Type B pancreatic cell (in vitro differentiated cells): ENCODE results near the gene GMNC. TPM values are rescaled to one million over a fixed set of nuclear protein-coding genes. Genes with fewer than 3 reads are reported as not detected.

Experiments
- DNase-seq: peaks from one replicate; pipeline ENCODE4 v3.0.0; 2021; ENCODE audit warnings: mixed read lengths; ENCODE audit not compliant: unreplicated experiment; ENCODE audit errors: extremely low spot score
- H3K27ac Mint-ChIP-seq: 2 replicates; pipeline ENCODE4 v1.8.0; 2021; ENCODE audit warnings: mild to moderate bottlenecking, mixed read lengths
- H3K27me3 Mint-ChIP-seq: 2 replicates; pipeline ENCODE4 v1.8.0; 2021; ENCODE audit warnings: mixed read lengths
- H3K36me3 Mint-ChIP-seq: 2 replicates; pipeline ENCODE4 v1.8.0; 2021; ENCODE audit warnings: mixed read lengths
- H3K4me1 Mint-ChIP-seq: one replicate; pipeline ENCODE4 v1.8.0; 2021; ENCODE audit warnings: mixed read lengths; ENCODE audit not compliant: unreplicated experiment
- H3K4me3 Mint-ChIP-seq: 2 replicates; pipeline ENCODE4 v1.8.0; 2021; ENCODE audit warnings: mild to moderate bottlenecking, mixed read lengths
- H3K9me3 Mint-ChIP-seq: 2 replicates; pipeline ENCODE4 v1.8.0; 2021; ENCODE audit warnings: mixed read lengths
- CTCF ChIP-seq: fragments of 200-600 bp; sonication (generic); conservative IDR thresholded peaks from 2 replicates; pipeline ENCODE4 v1.5.0; 2021; ENCODE audit warnings: antibody characterized with exemption, mild to moderate bottlenecking
- total RNA-seq: library from RNA; stranded (reverse); gene quantifications from 2 replicates; pipeline ENCODE4 v1.2.1, GENCODE V29; 2021; ENCODE audit warnings: low replicate concordance

Gene GMNC
- total RNA-seq, 1 donor from 2014 or later = 2.8 TPM

GRCh38 chr3:190848870-190849269, 13.6 kb downstream of the GMNC start:
- Mint-ChIP-seq H3K27ac (no peak overlapping the region), H3K9me3 (no peaks in the 10 kb centered on the region), H3K27me3 (peaks cover 4% of the 10 kb centered on the region), H3K4me1 (no peaks in the 10 kb centered on the region), H3K36me3 (no peaks in the 10 kb centered on the region), H3K4me3 (no peak overlapping the region)
- no peak for DNase-seq
- TF ChIP-seq CTCF = no peak

GRCh38 chr3:190847436-190847835, 15.1 kb downstream of the GMNC start:
- peaks cover 10% of the 10 kb centered on the region for H3K27me3 Mint-ChIP-seq
- H3K36me3 Mint-ChIP-seq = no peaks in the 10 kb centered on the region
- H3K9me3 Mint-ChIP-seq = no peaks in the 10 kb centered on the region
- no peak for DNase-seq
- no peaks in the 10 kb centered on the region for H3K4me1 Mint-ChIP-seq
- TF ChIP-seq CTCF = no peak
- H3K4me3 Mint-ChIP-seq = no peak overlapping the region
- H3K27ac Mint-ChIP-seq = no peak overlapping the region

GRCh38 chr3:190840146-190840545, 22.3 kb downstream of the GMNC start:
- H3K9me3 Mint-ChIP-seq = no peaks in the 10 kb centered on the region
- DNase-seq = no peak
- H3K36me3 Mint-ChIP-seq = no peaks in the 10 kb centered on the region
- TF ChIP-seq CTCF = no peak
- no peak overlapping the region for H3K4me3 Mint-ChIP-seq
- no peak overlapping the region for H3K27ac Mint-ChIP-seq
- peaks cover 11% of the 10 kb centered on the region for H3K27me3 Mint-ChIP-seq
- no peaks in the 10 kb centered on the region for H3K4me1 Mint-ChIP-seq

- Mint-ChIP-seq H3K9me3 (no peaks in the 10 kb centered on the region), H3K36me3 (no peaks in the 10 kb centered on the region), H3K27ac (no peak overlapping the region), H3K4me1 (no peaks in the 10 kb centered on the region), H3K27me3 (no peaks in the 10 kb centered on the region), H3K4me3 (no peak overlapping the region)
- no peak for TF ChIP-seq CTCF
- no peak for DNase-seq
These were observed 31.3 kb downstream of the GMNC start for GRCh38 chr3:190831225-190831624.

GRCh38 chr3:190830031-190830430, 32.5 kb downstream of the GMNC start:
- H3K36me3 Mint-ChIP-seq = no peaks in the 10 kb centered on the region
- TF ChIP-seq CTCF = no peak
- no peaks in the 10 kb centered on the region for H3K9me3 Mint-ChIP-seq
- peaks cover 5% of the 10 kb centered on the region for H3K27me3 Mint-ChIP-seq
- DNase-seq = no peak
- H3K27ac Mint-ChIP-seq = no peak overlapping the region
- H3K4me3 Mint-ChIP-seq = no peak overlapping the region
- H3K4me1 Mint-ChIP-seq = no peaks in the 10 kb centered on the region

- H3K27ac Mint-ChIP-seq = no peak overlapping the region
These were observed 36.5 kb downstream of the GMNC start for GRCh38 chr3:190826018-190826417.

More at GRCh38 chr3:190826018-190826417, 36.5 kb downstream of the GMNC start:
- no peak overlapping the region for H3K4me3 Mint-ChIP-seq
- no peak for TF ChIP-seq CTCF
- peaks cover 5% of the 10 kb centered on the region for H3K27me3 Mint-ChIP-seq
- no peaks in the 10 kb centered on the region for H3K9me3 Mint-ChIP-seq
- no peaks in the 10 kb centered on the region for H3K4me1 Mint-ChIP-seq
- DNase-seq = no peak
- H3K36me3 Mint-ChIP-seq = no peaks in the 10 kb centered on the region
